GM19043 (cell line): ENCODE data around the gene CHPT1.
A peak's percentile ranks its signal among the peaks of the same experiment; 100 is the strongest.
"Not testable (repeated sequence)": the region's sequence is repeated elsewhere in the genome, so short reads cannot be mapped to it uniquely, and the experiment has no call there.

Source experiments
- ATAC-seq: cut with Tn5 transposase; IDR thresholded peaks from one replicate; pipeline ENCODE4 v1.9.1; 2021; ENCODE audit warnings: low read depth; ENCODE audit not compliant: unreplicated experiment

Gene CHPT1

DNA sequence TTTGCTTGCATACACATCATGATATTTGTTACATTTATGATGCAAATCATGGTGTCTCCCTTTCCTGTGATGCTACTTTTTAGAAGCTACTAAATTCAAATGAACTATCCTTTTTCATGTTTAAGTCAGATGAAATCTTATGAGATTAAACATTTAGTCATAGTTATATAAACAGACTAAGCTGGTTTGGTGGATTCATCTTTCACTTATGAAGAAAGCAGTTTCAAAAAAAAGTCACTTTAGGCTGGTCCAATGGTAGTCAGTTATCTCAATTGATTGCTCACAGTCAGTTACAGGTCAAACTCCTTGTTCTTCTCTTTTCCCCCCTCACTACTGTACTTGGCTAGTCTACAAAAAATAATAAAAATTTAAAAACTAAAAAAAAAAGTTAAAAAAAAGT, 22.1 kb downstream of the CHPT1 start:
- ATAC-seq, result no peak

DNA sequence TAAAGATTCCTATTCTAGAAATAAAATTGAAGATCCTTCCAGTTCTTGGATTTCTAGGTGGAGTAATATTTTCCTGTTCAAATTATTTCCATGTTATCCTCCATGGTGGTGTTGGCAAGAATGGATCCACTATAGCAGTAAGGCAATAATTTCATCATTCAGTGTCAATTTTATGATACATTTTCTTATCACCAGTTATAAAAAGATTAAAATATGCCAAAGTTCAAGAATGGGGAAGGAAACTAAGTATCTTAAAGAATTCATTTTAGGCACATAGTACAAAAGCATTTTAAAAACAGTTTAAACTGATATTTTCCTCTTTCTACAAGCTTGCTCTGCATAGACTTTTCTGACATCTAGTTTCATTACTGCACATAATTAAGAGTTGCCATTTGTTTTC, 22.7 kb downstream of the CHPT1 start:
- no peak for ATAC-seq

DNA sequence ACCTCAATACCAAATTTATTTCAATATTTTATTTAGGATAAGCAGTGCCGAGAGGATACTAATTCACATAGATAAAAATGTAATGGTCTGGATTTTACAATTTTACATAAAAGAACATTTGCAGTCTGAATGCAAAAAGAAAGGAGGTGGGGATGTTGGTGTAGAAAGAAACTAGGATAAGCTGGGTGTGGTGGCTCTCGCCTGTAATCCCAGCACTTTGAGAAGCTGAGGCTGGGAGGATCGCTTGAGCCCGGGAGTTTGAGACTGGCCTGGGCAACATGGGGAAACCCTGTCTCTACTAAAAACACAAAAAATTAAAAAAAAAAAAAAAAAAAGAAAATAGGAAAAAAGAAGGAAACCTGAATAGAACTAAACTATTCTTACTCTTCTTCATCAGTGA, 25.0 kb downstream of the CHPT1 start:
- no peak for ATAC-seq

DNA sequence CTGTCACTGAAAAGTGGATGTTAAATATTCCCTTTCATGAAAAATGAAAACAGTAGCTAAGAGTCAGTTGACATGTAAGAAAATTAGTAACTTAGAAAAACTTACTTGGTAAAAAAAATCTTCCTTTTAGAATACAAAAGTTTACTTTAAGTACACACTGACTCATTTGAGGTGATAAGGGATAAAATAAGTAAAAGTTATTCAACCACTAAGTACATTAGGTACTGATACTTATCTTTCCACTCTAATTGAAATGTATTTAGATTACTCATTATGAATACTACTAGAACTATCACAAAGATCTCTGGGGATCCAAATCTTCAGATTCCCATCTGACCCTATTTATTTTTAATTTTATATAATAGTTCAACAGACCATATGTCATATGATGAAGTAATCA, 29.7 kb downstream of the CHPT1 start:
- ATAC-seq, result no peak

DNA sequence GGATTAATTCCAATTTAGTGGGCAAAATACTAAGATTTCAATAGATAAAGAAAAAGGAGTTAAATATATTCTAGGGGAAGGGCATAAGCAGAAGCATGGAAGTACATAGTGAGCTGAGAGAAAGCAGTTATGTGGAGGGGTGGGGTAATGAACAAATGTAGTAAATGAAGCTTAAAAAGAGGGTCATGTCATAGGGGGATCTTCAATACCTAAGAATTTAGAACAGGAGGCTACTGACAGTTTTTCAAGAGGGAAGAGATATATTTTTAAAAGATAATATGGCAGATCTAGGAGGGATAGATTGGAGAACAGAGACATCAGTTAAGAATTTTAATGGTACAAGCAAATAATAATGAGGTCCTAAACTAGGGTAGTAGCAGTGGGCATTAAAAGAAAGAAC, 32.4 kb downstream of the CHPT1 start:
- no peak for ATAC-seq

DNA sequence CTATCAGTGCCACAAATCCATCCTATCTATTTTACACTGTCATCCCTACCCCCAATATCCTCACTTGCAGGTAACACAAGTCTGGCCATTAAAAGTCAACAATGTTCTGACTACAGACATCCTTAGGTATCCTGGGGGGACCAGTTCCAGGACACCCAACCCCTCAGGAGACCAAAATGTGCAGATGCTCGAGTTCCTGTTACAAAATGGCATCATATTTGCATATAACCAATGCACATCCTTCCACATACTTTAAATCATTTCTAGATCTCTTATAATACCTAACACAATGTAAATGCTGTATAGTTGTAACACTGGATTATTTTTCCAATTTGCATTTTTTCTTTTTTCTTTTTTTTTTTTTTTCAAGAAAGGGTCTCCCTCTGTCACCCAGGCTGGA, 34.9 kb downstream of the CHPT1 start:
- ATAC-seq, result no peak

DNA sequence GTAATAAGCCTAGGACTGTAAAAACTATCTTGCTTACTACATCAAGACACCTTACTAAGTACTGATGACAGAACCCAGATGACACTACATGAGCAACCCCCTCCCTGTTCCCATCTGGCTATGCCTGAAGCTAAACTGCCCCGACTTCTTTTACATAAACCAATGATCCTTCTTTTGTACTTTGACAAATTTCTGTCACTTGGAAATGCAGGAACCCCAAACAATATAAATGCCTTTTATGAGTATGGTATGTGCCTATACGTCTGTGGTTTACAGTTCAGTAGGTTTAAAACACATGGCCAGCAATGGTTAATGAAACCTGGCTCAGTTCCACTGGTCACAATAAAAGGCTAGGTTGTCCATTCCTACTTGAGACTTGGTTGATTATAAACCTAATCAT, 35.7 kb downstream of the CHPT1 start:
- no peak for ATAC-seq

DNA sequence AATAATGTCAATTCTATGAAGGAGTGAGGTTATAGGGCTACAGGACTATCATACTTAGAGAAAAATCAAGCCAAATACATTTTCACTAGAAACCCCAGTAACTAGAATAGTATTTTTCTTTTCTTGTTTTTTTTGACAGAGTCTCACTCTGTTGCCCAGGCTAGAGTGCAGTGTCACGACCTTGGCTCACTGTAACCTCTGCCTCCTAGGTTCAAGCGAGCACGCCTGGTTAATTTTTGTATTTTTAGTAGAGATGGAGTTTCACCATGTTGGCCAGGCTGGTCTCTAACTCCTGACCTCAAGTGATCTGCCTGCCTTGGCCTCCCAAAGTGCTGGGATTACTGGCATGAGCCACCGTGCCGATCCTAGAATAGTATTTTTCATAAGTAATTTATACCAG, 37.0 kb downstream of the CHPT1 start:
- ATAC-seq, result not testable (repeated sequence)

DNA sequence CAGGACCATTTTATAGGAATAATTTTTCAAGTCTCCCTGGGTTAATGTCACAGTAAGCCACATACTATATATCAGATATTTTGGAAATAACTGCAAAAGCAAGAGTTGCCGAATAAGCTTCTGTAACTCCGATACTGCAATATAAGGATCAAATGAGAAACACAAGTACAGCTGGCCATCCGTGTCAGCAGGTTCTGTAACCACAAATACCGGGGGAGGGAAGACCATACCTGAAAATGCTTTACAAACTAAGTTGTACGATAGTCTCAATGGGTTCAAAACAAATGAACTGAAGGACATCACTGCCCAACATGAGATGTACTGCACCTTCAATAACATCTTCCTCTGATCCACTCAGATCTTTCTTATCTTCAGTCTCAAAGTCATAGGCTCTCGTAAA, 40.0 kb downstream of the CHPT1 start:
- ATAC-seq, result no peak

DNA sequence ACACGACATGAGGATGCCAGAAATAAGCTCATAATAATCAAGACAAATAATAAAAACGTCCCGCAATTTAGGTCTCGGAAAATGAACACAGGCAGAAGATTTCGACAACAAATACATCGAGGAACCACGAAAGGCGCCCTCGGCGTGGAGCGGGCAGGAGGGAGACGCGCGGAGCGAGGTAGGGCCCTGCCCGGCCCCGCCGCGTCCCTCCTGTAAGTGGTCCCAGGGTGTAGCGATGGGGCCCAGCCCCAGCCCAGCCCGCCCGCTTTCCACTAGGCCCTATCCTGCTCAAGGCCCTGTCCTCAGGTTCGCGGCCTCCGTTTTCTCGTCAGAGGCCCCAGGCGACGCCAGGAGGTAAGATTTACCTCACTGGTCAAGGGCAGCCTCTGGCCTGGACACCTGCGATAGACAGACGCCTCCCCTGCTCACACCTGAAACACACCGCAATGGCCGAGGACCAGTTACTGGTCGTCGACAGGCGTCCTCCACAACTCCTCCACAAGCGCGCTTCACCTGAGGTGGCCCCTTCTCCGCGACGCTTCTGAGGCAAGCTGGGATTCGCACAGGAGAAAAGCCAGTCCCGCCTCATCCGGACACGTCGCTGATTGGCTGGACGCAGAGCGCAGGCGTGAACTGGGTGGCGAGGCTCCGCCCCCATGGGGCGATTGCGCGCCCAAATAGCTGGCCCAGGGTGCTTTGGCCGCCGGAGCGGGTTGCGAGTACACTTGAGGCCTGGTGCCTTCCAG, 41.7 kb downstream of the CHPT1 start, which contains the start of gene SYCP3:
Gene SYCP3 (minus strand): TSS at position 543 of the 746 bp plus-strand sequence. CDS start 1,527 bp downstream, outside the sequence.
- ATAC-seq, result no peak

DNA sequence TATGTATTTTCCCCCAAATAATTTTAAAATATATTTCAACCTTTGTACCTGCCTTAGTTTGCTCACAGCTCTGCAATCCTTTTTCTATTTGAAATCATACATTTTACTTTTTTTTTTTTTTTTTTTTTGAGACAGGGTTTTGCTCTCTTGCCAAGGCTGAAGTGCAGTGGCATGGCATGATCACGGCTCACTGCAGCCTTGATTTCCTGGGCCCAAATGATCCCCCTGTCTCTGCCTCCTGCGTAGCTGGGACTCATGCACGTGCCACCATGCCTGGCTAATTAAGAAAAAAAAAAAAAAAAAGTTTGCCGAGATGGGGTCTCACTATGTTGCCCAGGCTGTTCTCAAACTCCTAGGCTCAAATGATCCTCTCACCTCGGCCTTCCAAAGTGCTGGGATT, 43.1 kb downstream of the CHPT1 start:
- no peak for ATAC-seq

DNA sequence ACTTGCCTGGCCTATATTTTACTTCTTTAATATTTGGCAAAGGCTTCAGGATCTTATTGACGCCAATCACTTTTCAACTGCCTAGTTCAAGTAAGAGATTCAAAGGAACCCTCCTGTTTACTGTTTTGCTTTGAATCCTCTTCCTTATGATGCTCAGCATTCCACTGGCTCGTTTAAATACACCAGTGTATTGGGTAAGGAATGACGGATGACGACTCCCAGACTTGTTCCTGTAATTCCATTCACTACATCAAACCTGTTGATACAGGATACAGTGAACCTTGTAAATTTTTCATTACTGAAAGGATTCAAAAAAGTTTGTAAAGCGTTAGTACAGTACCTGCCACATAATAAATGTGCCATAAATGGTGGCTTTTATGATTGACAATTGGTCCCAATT, 43.5 kb downstream of the CHPT1 start:
- no peak for ATAC-seq

DNA sequence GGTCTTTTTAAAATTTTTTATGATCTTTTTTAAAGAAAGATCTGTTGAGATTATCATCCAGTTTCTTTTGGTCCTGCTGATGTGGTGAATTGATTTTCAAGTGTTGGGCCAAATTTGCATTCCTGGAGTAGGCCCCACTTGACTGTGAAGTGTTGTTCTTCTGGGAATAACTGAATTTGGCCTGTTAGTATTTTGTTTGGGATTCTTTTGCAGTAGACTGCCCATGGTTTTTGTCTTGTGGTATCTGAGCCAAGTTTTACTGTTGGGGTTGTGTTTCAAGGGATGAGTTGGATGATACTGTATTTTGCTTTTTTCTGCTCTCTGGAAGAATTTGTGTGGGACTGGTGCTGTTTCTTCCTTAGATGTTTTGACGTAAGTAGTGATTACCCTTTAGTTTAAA, 45.8 kb downstream of the CHPT1 start:
- ATAC-seq, result peak; percentile 2

DNA sequence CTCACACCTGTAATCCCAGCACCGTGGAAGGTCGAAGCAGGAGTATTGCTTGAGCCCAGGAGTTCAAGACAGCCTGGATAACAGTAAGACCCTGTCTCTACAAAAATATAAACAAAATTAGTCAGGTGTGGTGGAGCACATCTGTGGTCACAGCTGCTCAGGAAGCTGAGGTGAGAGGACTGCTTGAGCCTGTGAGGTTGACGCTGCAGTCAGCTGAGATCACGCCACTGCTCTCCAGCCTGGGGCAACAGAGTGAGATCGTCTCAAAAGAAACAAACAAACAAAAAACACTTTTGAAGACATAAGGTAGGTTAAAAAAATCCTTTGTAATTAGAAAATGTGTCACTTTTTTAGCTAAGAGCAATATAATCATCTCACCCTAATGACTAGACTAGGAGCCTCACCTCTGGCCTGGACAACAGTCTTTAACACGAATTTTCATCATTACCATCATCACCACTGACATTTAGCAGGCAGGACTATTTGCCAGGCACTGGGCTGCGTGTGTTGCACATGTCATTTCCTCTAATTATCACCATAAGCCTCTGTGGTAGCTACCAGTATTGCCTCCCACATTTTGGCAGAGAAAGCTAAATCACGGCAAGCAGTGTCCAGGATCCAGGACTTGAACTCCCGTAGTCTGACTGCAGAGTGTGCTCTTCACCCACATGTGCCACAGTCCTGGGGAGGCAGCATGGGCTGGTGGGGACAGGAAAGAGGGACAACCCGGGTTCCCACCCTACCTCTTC, 46.5 kb downstream of the CHPT1 start:
- ATAC-seq, result peak; percentile 95

DNA sequence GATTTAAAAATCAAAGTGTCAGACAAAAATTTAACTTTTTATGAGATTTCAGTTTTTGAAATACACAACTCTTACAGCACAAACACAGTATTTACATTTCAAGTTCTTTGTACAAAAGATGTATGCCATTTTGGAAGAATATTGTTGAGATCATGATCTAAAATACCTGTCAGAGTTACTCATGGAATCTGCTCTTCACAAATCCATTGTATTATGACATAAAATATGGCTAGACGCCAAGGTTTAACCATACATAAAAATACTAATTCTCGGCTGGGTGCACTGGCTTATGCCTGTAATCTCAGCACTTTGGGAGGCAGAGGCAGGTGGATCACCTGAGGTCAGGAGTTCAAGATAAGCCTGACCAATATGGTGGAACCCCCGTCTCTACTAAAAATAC, 48.0 kb downstream of the CHPT1 start:
- ATAC-seq, result no peak

DNA sequence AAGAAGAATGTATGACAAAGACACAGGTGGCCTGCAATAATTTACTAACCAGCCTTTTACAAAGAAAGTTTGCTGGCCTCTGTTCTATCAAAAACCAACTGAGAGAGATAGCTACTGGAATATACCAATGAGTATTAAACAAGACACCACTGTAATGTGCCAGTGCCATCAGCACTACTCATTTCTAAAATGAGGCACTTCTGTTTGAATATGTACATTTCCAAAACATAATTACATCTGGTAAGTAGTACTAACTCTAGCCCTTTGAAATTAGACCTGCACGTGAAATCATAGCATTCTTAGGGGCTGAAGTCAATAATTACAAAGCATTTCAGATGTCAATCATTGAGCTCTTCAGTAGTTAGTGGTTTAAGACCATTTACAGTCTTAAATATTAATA, 48.8 kb downstream of the CHPT1 start:
- no peak for ATAC-seq

DNA sequence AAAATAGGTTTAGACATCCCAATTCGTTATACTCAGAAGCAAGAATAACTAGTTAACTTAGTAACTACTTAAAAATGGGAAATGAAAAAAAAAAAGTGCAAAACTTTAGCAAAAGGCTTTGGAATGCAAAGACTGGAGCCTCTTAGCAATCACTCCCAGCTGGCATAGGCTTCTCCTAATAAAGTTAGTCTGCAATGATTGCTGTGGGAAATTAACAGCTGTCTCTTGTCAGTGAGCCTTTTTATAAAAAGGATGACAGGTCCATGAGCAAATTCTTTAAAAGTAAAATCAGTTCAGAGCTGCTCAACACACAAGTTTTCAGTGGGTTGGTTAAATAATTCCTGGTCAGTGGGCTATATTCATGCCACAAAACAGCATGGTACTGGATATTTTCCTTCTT, 49.2 kb downstream of the CHPT1 start:
- no peak for ATAC-seq

DNA sequence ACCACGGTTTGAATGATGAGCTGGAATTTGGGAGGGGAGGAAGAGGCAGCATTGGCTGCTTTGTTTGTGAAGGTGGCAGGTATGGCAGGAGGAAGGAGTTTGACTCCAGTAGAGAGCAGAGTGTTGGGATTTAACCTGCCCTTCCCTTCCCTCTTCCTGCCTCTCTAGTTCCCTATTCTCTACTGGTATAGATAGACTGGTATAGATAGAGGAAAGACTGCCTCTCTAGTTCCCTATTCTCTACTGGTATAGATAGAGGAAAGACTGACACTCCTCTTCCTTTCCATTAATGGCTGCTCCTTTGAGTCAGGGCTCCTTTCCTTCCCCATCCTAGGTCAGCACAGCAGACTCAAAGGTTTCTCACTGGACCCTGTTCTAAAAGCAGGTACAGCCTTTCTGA, 50.3 kb downstream of the CHPT1 start:
- ATAC-seq, result no peak

DNA sequence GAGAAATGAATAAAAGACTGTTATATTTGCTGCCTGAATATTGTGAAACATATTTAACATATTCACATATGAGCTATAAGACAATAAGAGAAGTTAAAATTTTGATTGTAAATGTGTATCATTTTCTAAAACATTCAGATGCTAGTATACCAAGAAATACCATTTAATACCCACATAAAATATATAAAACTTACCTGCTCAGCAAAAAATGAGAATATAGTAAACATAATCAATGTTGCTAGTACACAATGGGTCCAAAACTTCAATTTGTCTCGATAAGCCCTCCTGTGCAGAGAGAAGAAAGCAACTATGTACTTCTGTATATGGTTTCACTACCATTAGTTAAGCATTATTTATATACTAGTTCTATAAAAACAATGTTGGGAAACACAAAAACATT, 51.5 kb downstream of the CHPT1 start:
- ATAC-seq, result no peak

DNA sequence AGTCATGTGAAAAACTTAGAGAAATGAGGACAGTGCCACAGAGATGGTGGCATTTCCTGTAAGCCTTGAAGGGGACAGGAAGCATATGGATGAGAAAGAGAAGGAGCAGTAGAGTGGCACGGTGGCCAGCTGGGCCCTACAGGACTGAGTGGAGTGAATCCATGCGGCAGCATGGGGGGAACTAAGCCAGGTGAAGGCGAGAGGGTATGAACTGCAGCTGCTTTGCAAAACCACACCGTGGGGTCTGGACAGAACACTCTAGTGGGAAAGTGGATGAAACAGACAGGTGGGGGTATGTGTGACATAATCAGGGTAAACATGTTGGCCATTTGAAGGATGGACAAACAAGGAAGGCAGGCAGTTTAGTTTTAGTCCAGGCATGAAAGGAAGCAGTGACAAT, 52.2 kb downstream of the CHPT1 start:
- no peak for ATAC-seq

DNA sequence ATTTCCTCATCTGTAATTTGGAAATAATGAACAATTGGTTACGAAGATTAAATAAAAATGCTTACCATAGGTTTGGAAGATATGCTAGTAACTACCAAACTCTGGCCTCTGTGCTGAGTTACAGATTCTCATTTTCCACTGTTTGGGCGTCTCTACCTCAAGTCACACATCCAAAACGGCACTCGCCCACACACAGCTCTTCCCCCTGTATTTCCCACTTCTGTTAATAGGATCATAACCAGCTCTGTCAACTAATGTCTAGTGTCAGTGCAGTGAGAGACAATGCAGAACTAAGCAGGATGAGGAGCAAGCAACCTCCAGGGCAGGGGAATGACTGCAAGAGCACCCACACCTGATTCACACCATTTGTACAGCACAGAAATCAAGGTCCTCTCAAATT, 52.7 kb downstream of the CHPT1 start:
- ATAC-seq, result no peak

DNA sequence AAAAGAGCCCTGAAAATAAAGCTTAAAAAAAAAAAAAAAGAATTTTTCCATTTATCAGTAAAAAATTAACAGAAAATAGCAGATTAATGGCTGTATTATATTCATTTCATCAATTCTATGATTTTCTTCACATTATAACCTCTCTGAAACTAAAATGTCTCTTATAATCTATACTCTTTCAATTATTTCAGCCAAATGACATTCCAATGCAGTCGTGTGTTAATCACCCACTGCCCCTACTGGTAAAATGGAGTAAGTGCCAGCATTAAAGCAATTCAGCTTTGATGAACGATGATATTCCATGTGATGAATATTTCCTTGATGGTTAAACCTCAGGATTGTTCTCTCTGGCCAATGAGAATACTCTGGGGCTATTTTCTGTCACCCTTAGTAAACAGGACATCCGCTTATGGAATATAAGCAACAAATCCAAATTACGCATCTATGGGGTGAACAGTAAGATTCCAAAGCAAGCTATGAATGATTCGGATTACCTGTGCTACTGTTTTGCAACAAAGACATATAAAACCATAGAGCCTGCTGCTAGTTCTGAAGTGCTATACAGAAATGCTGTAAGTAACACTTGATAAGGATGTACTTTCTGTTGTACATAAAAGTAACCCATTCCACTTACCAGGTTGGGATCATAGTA, 62.1 kb downstream of the CHPT1 start:
- ATAC-seq, result peak; percentile 63
